GM12892 (cell line): ENCODE measurements around the gene VSX2.

Source experiments
- POLR2A ChIP-seq: IDR thresholded peaks from 2 replicates; pipeline ENCODE4 v1.6.1; 2011; ENCODE audit warnings: low read depth, low read length, control low read depth
- POLR2AphosphoS5 ChIP-seq: IDR thresholded peaks from 2 replicates; pipeline ENCODE4 v1.6.1; 2011; ENCODE audit warnings: low read depth, low read length, control low read depth
- TAF1 ChIP-seq: IDR thresholded peaks from 2 replicates; pipeline ENCODE4 v1.6.1; 2011; ENCODE audit warnings: low read depth, mild to moderate bottlenecking, control low read depth, low read length, borderline replicate concordance

- TF ChIP-seq POLR2A (no peak), POLR2AphosphoS5 (no peak), TAF1 (no peak)
Measured at GRCh38 chr14:74223016-74223415, 16.2 kb upstream of the VSX2 start.
